H1 (cell line): ENCODE measurements around the gene CXCL17. TPM values are rescaled to one million over a fixed set of nuclear protein-coding genes. Genes with fewer than 3 reads are reported as not detected.

ENCODE experiments used
- CTCF ChIA-PET: fragments of 300-600 bp; sonication (Branson Sonifier 250); formaldehyde crosslinking; loops from one replicate; lab custom pipeline; 2021; ENCODE audit not compliant: partially characterized antibody; lab: Charles Lee
- POLR2A ChIA-PET: fragments of 300-600 bp; sonication (Branson Sonifier 250); formaldehyde crosslinking; loops from one replicate; lab custom pipeline; 2021; ENCODE audit warnings: inconsistent platforms; ENCODE audit not compliant: partially characterized antibody; lab: Charles Lee
- DNase-seq, 2 experiments: peaks; one replicate each; pipeline versions ENCODE4 v3.0.0 to v3.0.0-alpha.2; 2010 to 2022; ENCODE audit warnings: low spot score in 2 of 2, low read depth in 1 of 2, mixed read lengths in 1 of 2
- FAIRE-seq: peaks from 2 replicates; lab custom pipeline; 2011; peaks lifted over from hg19 to GRCh38; lab: Jason Lieb, UNC
- H2AFZ ChIP-seq: 2 replicates; pipeline ENCODE4 v1.8.1; 2012; ENCODE audit warnings: low read length, inconsistent platforms
- H2AK5ac ChIP-seq: 2 replicates; pipeline ENCODE4 v1.6.1; 2013; ENCODE audit warnings: low read depth, low read length
- H2BK120ac ChIP-seq: replicated peaks from 2 replicates; pipeline ENCODE3; 2013; ENCODE audit warnings: low read depth, low read length, inconsistent platforms
- H2BK12ac ChIP-seq: 2 replicates; pipeline ENCODE4 v1.6.1; 2013; ENCODE audit warnings: low read depth, low read length
- H2BK15ac ChIP-seq: 2 replicates; pipeline ENCODE4 v1.6.1; 2013; ENCODE audit warnings: low read length
- H2BK20ac ChIP-seq: 2 replicates; pipeline ENCODE4 v1.6.1; 2013; ENCODE audit warnings: low read length
- H2BK5ac ChIP-seq: 2 replicates; pipeline ENCODE4 v1.6.1; 2013; ENCODE audit warnings: low read depth, low read length
- H3K14ac ChIP-seq: 2 replicates; pipeline ENCODE4 v1.6.1; 2013; ENCODE audit warnings: inconsistent platforms; ENCODE audit not compliant: insufficient read length
- H3K18ac ChIP-seq: 2 replicates; pipeline ENCODE4 v1.6.1; 2013; ENCODE audit warnings: low read length; ENCODE audit errors: extremely low read depth
- H3K23ac ChIP-seq: 2 replicates; pipeline ENCODE4 v1.6.1; 2013; ENCODE audit warnings: inconsistent platforms; ENCODE audit not compliant: insufficient read length
- H3K23me2 ChIP-seq: 2 replicates; pipeline ENCODE4 v1.6.1; 2013; ENCODE audit warnings: low read depth, low read length
- H3K27ac ChIP-seq: 2 replicates; pipeline ENCODE4 v1.6.1; 2011; ENCODE audit warnings: low read depth, low read length, inconsistent platforms
- H3K27me3 ChIP-seq, 4 experiments: replicated peaks in 1 of 4; 1 replicate in 1 of 4; 2 replicates in 3 of 4; pipeline versions ENCODE4 v1.6.1 to v1.8.1; 2011 to 2013; ENCODE audit warnings: low read length in 3 of 4, mild to moderate bottlenecking in 3 of 4, inconsistent platforms in 2 of 4, mixed read lengths in 2 of 4, moderate library complexity in 1 of 4; ENCODE audit not compliant: control insufficient read depth in 3 of 4, insufficient read depth in 3 of 4; ENCODE audit errors: extremely low read depth in 1 of 4
- H3K36me3 ChIP-seq, 4 experiments: 2 replicates each; pipeline versions ENCODE4 v1.6.1 to v1.8.1; 2011 to 2013; ENCODE audit warnings: mild to moderate bottlenecking in 4 of 4, low read length in 3 of 4, moderate library complexity in 2 of 4, control low read depth in 1 of 4, inconsistent platforms in 1 of 4; ENCODE audit not compliant: insufficient read depth in 4 of 4, control insufficient read depth in 2 of 4
- H3K4ac ChIP-seq: replicated peaks from 2 replicates; pipeline ENCODE3; 2013; ENCODE audit warnings: low read length, low read depth, mixed read lengths, inconsistent platforms; ENCODE audit not compliant: insufficient read length
- H3K4me1 ChIP-seq, 4 experiments: replicated peaks in 1 of 4; 1 replicate in 1 of 4; 2 replicates in 3 of 4; pipeline versions ENCODE4 v1.6.1 to v1.8.1; 2011 to 2013; ENCODE audit warnings: low read length in 3 of 4, inconsistent platforms in 2 of 4, mixed read lengths in 1 of 4; ENCODE audit not compliant: insufficient read depth in 4 of 4, control insufficient read depth in 3 of 4
- H3K4me2 ChIP-seq, 2 experiments: 2 replicates each; pipeline versions ENCODE4 v1.6.1 to v1.8.1; 2011 to 2013; ENCODE audit warnings: low read depth in 2 of 2, low read length in 2 of 2, control low read depth in 1 of 2, inconsistent platforms in 1 of 2, mild to moderate bottlenecking in 1 of 2; ENCODE audit not compliant: insufficient read depth in 1 of 2
- H3K4me3 ChIP-seq, 4 experiments: fragments of 200-600, 300-600 bp in 1 of 4; sonication (generic), shearing (Covaris generic), sonication (Bioruptor Twin) in 1 of 4; 2 replicates each; pipeline versions ENCODE4 v1.5.1 to v1.8.1; 2011 to 2016; ENCODE audit warnings: low read length in 4 of 4, low read depth in 3 of 4, control low read depth in 2 of 4, inconsistent platforms in 2 of 4, mild to moderate bottlenecking in 2 of 4, mixed read lengths in 1 of 4, moderate library complexity in 1 of 4; ENCODE audit not compliant: insufficient read depth in 2 of 4; ENCODE audit errors: extremely low read depth in 1 of 4
- H3K56ac ChIP-seq: replicated peaks from 2 replicates; pipeline ENCODE3; 2013; ENCODE audit warnings: low read depth, mild to moderate bottlenecking, mixed read lengths, low read length, inconsistent platforms; ENCODE audit not compliant: insufficient read length
- H3K79me1 ChIP-seq: 2 replicates; pipeline ENCODE4 v1.6.1; 2013; ENCODE audit warnings: low read depth, low read length, control low read depth
- H3K79me2 ChIP-seq, 2 experiments: 2 replicates each; pipeline versions ENCODE4 v1.6.1 to v1.8.1; 2012 to 2013; ENCODE audit warnings: low read length in 2 of 2, mild to moderate bottlenecking in 2 of 2, inconsistent platforms in 1 of 2; ENCODE audit not compliant: insufficient read depth in 2 of 2, control insufficient read depth in 1 of 2
- H3K9ac ChIP-seq, 4 experiments: replicated peaks in 1 of 4; 1 replicate in 1 of 4; 2 replicates in 3 of 4; pipeline versions ENCODE4 v1.6.1 to v1.8.1; 2011 to 2013; ENCODE audit warnings: low read depth in 3 of 4, low read length in 3 of 4, control low read depth in 2 of 4, mild to moderate bottlenecking in 2 of 4, moderate library complexity in 2 of 4, inconsistent platforms in 1 of 4; ENCODE audit errors: extremely low read depth in 1 of 4
- H3K9me3 ChIP-seq, 2 experiments: 2 replicates each; pipeline versions ENCODE4 v1.6.1 to v1.8.1; 2012 to 2013; ENCODE audit warnings: mild to moderate bottlenecking in 2 of 2, moderate library complexity in 2 of 2, control low read depth in 1 of 2, inconsistent platforms in 1 of 2, low read depth in 1 of 2, low read length in 1 of 2, mixed read lengths in 1 of 2; ENCODE audit not compliant: insufficient read depth in 2 of 2
- H4K20me1 ChIP-seq, 2 experiments: replicated peaks in 1 of 2; 2 replicates each; pipeline versions ENCODE3 to v1.8.1; 2011 to 2013; ENCODE audit warnings: inconsistent platforms in 2 of 2, low read length in 2 of 2, mild to moderate bottlenecking in 1 of 2; ENCODE audit not compliant: insufficient read depth in 2 of 2, control insufficient read depth in 1 of 2
- H4K5ac ChIP-seq: 2 replicates; pipeline ENCODE4 v1.6.1; 2013; ENCODE audit warnings: low read length, low read depth, mixed read lengths, inconsistent platforms; ENCODE audit not compliant: insufficient read length
- H4K8ac ChIP-seq: 2 replicates; pipeline ENCODE4 v1.8.0; 2013; ENCODE audit warnings: mild to moderate bottlenecking, moderate library complexity, low read length, inconsistent platforms; ENCODE audit not compliant: insufficient read depth; ENCODE audit errors: extremely low read depth
- H4K91ac ChIP-seq: replicated peaks from 2 replicates; pipeline ENCODE3; 2013; ENCODE audit warnings: low read length, mixed read lengths, inconsistent platforms; ENCODE audit not compliant: insufficient read length
- WGBS, 2 experiments: shearing (Covaris generic) in 1 of 2; methylation state at CpG; one replicate each; pipeline versions ENCODE4 v1.1.6 to v1.1.7; 2013 to 2015; ENCODE audit warnings: low lambda C conversion rate in 2 of 2, mixed read lengths in 2 of 2, inconsistent platforms in 1 of 2, low coverage in 1 of 2, missing lambda C conversion rate in 1 of 2; ENCODE audit not compliant: insufficient replicate concordance in 2 of 2, insufficient coverage in 1 of 2, insufficient read length in 1 of 2; ENCODE audit errors: extremely low coverage in 1 of 2, missing lambda C conversion rate in 1 of 2; 5-methylcytosine and 5-hydroxymethylcytosine counted together
- polyA plus RNA-seq, 7 experiments: library from polyadenylated mRNA; depleted of rRNA in 3 of 7; stranded (reverse) in 5 of 7; unstranded in 2 of 7; fragments of >200 nt in 5 of 7; fragments of 200-250 nt in 2 of 7; gene quantifications; 1 replicate in 5 of 7; 2 replicates in 1 of 7; 4 replicates in 1 of 7; pipeline versions ENCODE4 v1.2.1 to v1.2.3, GENCODE V29; 2011 to 2013; ENCODE audit warnings: missing spikeins in 2 of 7, mixed read lengths in 2 of 7
- total RNA-seq: library from RNA; stranded (reverse); fragmentation: NEBNext Ultra II Directional; extraction: Animal tissue kit (Norgen Biotek cat#: 25700); gene quantifications from 2 replicates; pipeline ENCODE4 v1.2.1, GENCODE V29; 2021

CXCL17 gene
- total and polyA plus RNA-seq, 2 of the 8 experiments (the other 6 are each of a cell fraction or from before 2014, with no cell fraction given) = not detected

DNA sequence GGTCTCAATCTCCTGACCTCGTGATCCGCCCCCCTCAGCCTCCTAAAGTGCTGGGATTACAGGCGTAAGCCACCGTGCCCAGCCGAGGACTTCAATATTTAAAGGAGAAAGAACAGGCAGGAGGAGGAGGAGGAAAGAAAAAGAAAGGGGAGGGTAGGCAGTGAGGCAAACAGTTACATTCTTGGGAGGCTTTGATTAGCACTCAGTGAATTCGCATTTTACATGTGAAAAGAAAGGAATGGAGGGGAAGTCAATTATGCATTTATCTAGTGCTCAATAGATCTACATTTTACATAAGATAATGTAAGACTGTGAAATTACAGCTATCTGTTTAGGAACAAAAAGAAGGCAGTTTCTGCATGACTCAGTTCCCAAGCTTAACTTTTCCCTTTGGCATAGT is 30.9 kb upstream of the CXCL17 start:
- Histone ChIP-seq H3K36me3 (no peaks in the 10 kb centered on the region), H2AK5ac (no peak overlapping the region), H3K4me1 (peaks cover 14 to 40% (median 34%) of the 10 kb centered on the region in 4 experiments), H3K9ac (no peak overlapping the region), H2BK20ac (no peak overlapping the region), H4K20me1 (no peaks in the 10 kb centered on the region), H2BK15ac (no peak overlapping the region), H4K8ac (no peak overlapping the region), H3K4ac (no peak overlapping the region), H3K79me1 (no peaks in the 10 kb centered on the region), H4K5ac (peak overlapping the region; percentile 93), H3K56ac (no peak overlapping the region), H3K23me2 (no peaks in the 10 kb centered on the region), H3K18ac (no peak overlapping the region), H2AFZ (no peak overlapping the region), H3K14ac (no peak overlapping the region), H3K79me2 (no peaks in the 10 kb centered on the region), H3K4me3 (peak overlapping the region in 1 of 4 experiments; percentile 29; a peak in 1 of 8 replicates), H2BK120ac (peak overlapping the region; percentile 91), H2BK5ac (peak overlapping the region; percentile 99; the same call in 1 of the 2 replicates), H2BK12ac (no peak overlapping the region), H3K27me3 (no peaks in the 10 kb centered on the region), H4K91ac (no peak overlapping the region), H3K9me3 (no peaks in the 10 kb centered on the region), H3K27ac (peak overlapping the region; percentile 70), H3K23ac (no peak overlapping the region), H3K4me2 (peak overlapping the region in 1 of 2 experiments; percentile 10; a peak in 2 of 4 replicates)
- POLR2A ChIA-PET = interaction anchor here (0.9 to 2.1 kb wide), 8 partner anchors 8 to 77 kb away, joined by 3 to 6 read pairs (median 4); no protein-coding TSS in a partner anchor
- CTCF ChIA-PET = interaction anchor here (1.4 to 5.1 kb wide), 6 partner anchors 11 to 55 kb away, joined by 3 to 30 read pairs (median 12); partner anchors contain the start of gene CEACAM1
- FAIRE-seq (peak; percentile 55), DNase-seq (no peak)
- WGBS, 2 experiments = 5% methylated on average over 6 of the region's 6 CpGs; no CpG with 5 or more reads in 1 of the 2 experiments
